H1 (cell line): ENCODE measurements around the gene RBM8A. TPM values are rescaled to one million over a fixed set of nuclear protein-coding genes. Genes with fewer than 3 reads are reported as not detected.

Experiments used
- CTCF ChIA-PET: fragments of 300-600 bp; sonication (Branson Sonifier 250); formaldehyde crosslinking; loops from one replicate; lab custom pipeline; 2021; ENCODE audit not compliant: partially characterized antibody; lab: Charles Lee
- POLR2A ChIA-PET: fragments of 300-600 bp; sonication (Branson Sonifier 250); formaldehyde crosslinking; loops from one replicate; lab custom pipeline; 2021; ENCODE audit warnings: inconsistent platforms; ENCODE audit not compliant: partially characterized antibody; lab: Charles Lee
- DNase-seq, 2 experiments: peaks; one replicate each; pipeline versions ENCODE4 v3.0.0 to v3.0.0-alpha.2; 2010 to 2022; ENCODE audit warnings: low spot score in 2 of 2, low read depth in 1 of 2, mixed read lengths in 1 of 2
- FAIRE-seq: peaks from 2 replicates; lab custom pipeline; 2011; peaks lifted over from hg19 to GRCh38; lab: Jason Lieb, UNC
- H2AFZ ChIP-seq: 2 replicates; pipeline ENCODE4 v1.8.1; 2012; ENCODE audit warnings: low read length, inconsistent platforms
- H2AK5ac ChIP-seq: 2 replicates; pipeline ENCODE4 v1.6.1; 2013; ENCODE audit warnings: low read depth, low read length
- H2BK120ac ChIP-seq: replicated peaks from 2 replicates; pipeline ENCODE3; 2013; ENCODE audit warnings: low read depth, low read length, inconsistent platforms
- H2BK12ac ChIP-seq: 2 replicates; pipeline ENCODE4 v1.6.1; 2013; ENCODE audit warnings: low read depth, low read length
- H2BK15ac ChIP-seq: 2 replicates; pipeline ENCODE4 v1.6.1; 2013; ENCODE audit warnings: low read length
- H2BK20ac ChIP-seq: 2 replicates; pipeline ENCODE4 v1.6.1; 2013; ENCODE audit warnings: low read length
- H2BK5ac ChIP-seq: 2 replicates; pipeline ENCODE4 v1.6.1; 2013; ENCODE audit warnings: low read depth, low read length
- H3K14ac ChIP-seq: 2 replicates; pipeline ENCODE4 v1.6.1; 2013; ENCODE audit warnings: inconsistent platforms; ENCODE audit not compliant: insufficient read length
- H3K18ac ChIP-seq: 2 replicates; pipeline ENCODE4 v1.6.1; 2013; ENCODE audit warnings: low read length; ENCODE audit errors: extremely low read depth
- H3K23ac ChIP-seq: 2 replicates; pipeline ENCODE4 v1.6.1; 2013; ENCODE audit warnings: inconsistent platforms; ENCODE audit not compliant: insufficient read length
- H3K23me2 ChIP-seq: 2 replicates; pipeline ENCODE4 v1.6.1; 2013; ENCODE audit warnings: low read depth, low read length
- H3K27ac ChIP-seq: 2 replicates; pipeline ENCODE4 v1.6.1; 2011; ENCODE audit warnings: low read depth, low read length, inconsistent platforms
- H3K27me3 ChIP-seq, 4 experiments: replicated peaks in 1 of 4; 1 replicate in 1 of 4; 2 replicates in 3 of 4; pipeline versions ENCODE4 v1.6.1 to v1.8.1; 2011 to 2013; ENCODE audit warnings: low read length in 3 of 4, mild to moderate bottlenecking in 3 of 4, inconsistent platforms in 2 of 4, mixed read lengths in 2 of 4, moderate library complexity in 1 of 4; ENCODE audit not compliant: control insufficient read depth in 3 of 4, insufficient read depth in 3 of 4; ENCODE audit errors: extremely low read depth in 1 of 4
- H3K36me3 ChIP-seq, 4 experiments: 2 replicates each; pipeline versions ENCODE4 v1.6.1 to v1.8.1; 2011 to 2013; ENCODE audit warnings: mild to moderate bottlenecking in 4 of 4, low read length in 3 of 4, moderate library complexity in 2 of 4, control low read depth in 1 of 4, inconsistent platforms in 1 of 4; ENCODE audit not compliant: insufficient read depth in 4 of 4, control insufficient read depth in 2 of 4
- H3K4ac ChIP-seq: replicated peaks from 2 replicates; pipeline ENCODE3; 2013; ENCODE audit warnings: low read length, low read depth, mixed read lengths, inconsistent platforms; ENCODE audit not compliant: insufficient read length
- H3K4me1 ChIP-seq, 4 experiments: replicated peaks in 1 of 4; 1 replicate in 1 of 4; 2 replicates in 3 of 4; pipeline versions ENCODE4 v1.6.1 to v1.8.1; 2011 to 2013; ENCODE audit warnings: low read length in 3 of 4, inconsistent platforms in 2 of 4, mixed read lengths in 1 of 4; ENCODE audit not compliant: insufficient read depth in 4 of 4, control insufficient read depth in 3 of 4
- H3K4me2 ChIP-seq, 2 experiments: 2 replicates each; pipeline versions ENCODE4 v1.6.1 to v1.8.1; 2011 to 2013; ENCODE audit warnings: low read depth in 2 of 2, low read length in 2 of 2, control low read depth in 1 of 2, inconsistent platforms in 1 of 2, mild to moderate bottlenecking in 1 of 2; ENCODE audit not compliant: insufficient read depth in 1 of 2
- H3K4me3 ChIP-seq, 4 experiments: fragments of 200-600, 300-600 bp in 1 of 4; sonication (generic), shearing (Covaris generic), sonication (Bioruptor Twin) in 1 of 4; 2 replicates each; pipeline versions ENCODE4 v1.5.1 to v1.8.1; 2011 to 2016; ENCODE audit warnings: low read length in 4 of 4, low read depth in 3 of 4, control low read depth in 2 of 4, inconsistent platforms in 2 of 4, mild to moderate bottlenecking in 2 of 4, mixed read lengths in 1 of 4, moderate library complexity in 1 of 4; ENCODE audit not compliant: insufficient read depth in 2 of 4; ENCODE audit errors: extremely low read depth in 1 of 4
- H3K56ac ChIP-seq: replicated peaks from 2 replicates; pipeline ENCODE3; 2013; ENCODE audit warnings: low read depth, mild to moderate bottlenecking, mixed read lengths, low read length, inconsistent platforms; ENCODE audit not compliant: insufficient read length
- H3K79me1 ChIP-seq: 2 replicates; pipeline ENCODE4 v1.6.1; 2013; ENCODE audit warnings: low read depth, low read length, control low read depth
- H3K79me2 ChIP-seq, 2 experiments: 2 replicates each; pipeline versions ENCODE4 v1.6.1 to v1.8.1; 2012 to 2013; ENCODE audit warnings: low read length in 2 of 2, mild to moderate bottlenecking in 2 of 2, inconsistent platforms in 1 of 2; ENCODE audit not compliant: insufficient read depth in 2 of 2, control insufficient read depth in 1 of 2
- H3K9ac ChIP-seq, 4 experiments: replicated peaks in 1 of 4; 1 replicate in 1 of 4; 2 replicates in 3 of 4; pipeline versions ENCODE4 v1.6.1 to v1.8.1; 2011 to 2013; ENCODE audit warnings: low read depth in 3 of 4, low read length in 3 of 4, control low read depth in 2 of 4, mild to moderate bottlenecking in 2 of 4, moderate library complexity in 2 of 4, inconsistent platforms in 1 of 4; ENCODE audit errors: extremely low read depth in 1 of 4
- H3K9me3 ChIP-seq, 2 experiments: 2 replicates each; pipeline versions ENCODE4 v1.6.1 to v1.8.1; 2012 to 2013; ENCODE audit warnings: mild to moderate bottlenecking in 2 of 2, moderate library complexity in 2 of 2, control low read depth in 1 of 2, inconsistent platforms in 1 of 2, low read depth in 1 of 2, low read length in 1 of 2, mixed read lengths in 1 of 2; ENCODE audit not compliant: insufficient read depth in 2 of 2
- H4K20me1 ChIP-seq, 2 experiments: replicated peaks in 1 of 2; 2 replicates each; pipeline versions ENCODE3 to v1.8.1; 2011 to 2013; ENCODE audit warnings: inconsistent platforms in 2 of 2, low read length in 2 of 2, mild to moderate bottlenecking in 1 of 2; ENCODE audit not compliant: insufficient read depth in 2 of 2, control insufficient read depth in 1 of 2
- H4K5ac ChIP-seq: 2 replicates; pipeline ENCODE4 v1.6.1; 2013; ENCODE audit warnings: low read length, low read depth, mixed read lengths, inconsistent platforms; ENCODE audit not compliant: insufficient read length
- H4K8ac ChIP-seq: 2 replicates; pipeline ENCODE4 v1.8.0; 2013; ENCODE audit warnings: mild to moderate bottlenecking, moderate library complexity, low read length, inconsistent platforms; ENCODE audit not compliant: insufficient read depth; ENCODE audit errors: extremely low read depth
- H4K91ac ChIP-seq: replicated peaks from 2 replicates; pipeline ENCODE3; 2013; ENCODE audit warnings: low read length, mixed read lengths, inconsistent platforms; ENCODE audit not compliant: insufficient read length
- ATF3 ChIP-seq: IDR thresholded peaks from 2 replicates; pipeline ENCODE4 v1.6.1; 2011; ENCODE audit warnings: low read depth, mild to moderate bottlenecking, low read length; ENCODE audit not compliant: insufficient read depth
- BACH1 ChIP-seq: IDR thresholded peaks from 2 replicates; pipeline ENCODE4 v1.6.1; 2012; ENCODE audit warnings: low read length, improper control_type of control experiment
- CHD2 ChIP-seq: IDR thresholded peaks from 2 replicates; pipeline ENCODE4 v1.6.1; 2012; ENCODE audit warnings: low read length, improper control_type of control experiment
- JUN ChIP-seq: IDR thresholded peaks from 2 replicates; pipeline ENCODE4 v1.6.1; 2011; ENCODE audit warnings: low read depth, mild to moderate bottlenecking, improper control_type of control experiment, low read length
- MAFK ChIP-seq: IDR thresholded peaks from 2 replicates; pipeline ENCODE4 v1.6.1; 2012; ENCODE audit warnings: low read depth, mild to moderate bottlenecking, improper control_type of control experiment, low read length
- USF2 ChIP-seq: IDR thresholded peaks from 2 replicates; pipeline ENCODE4 v1.6.1; 2011; ENCODE audit warnings: low read length, improper control_type of control experiment
- ZNF274 ChIP-seq: IDR thresholded peaks from 2 replicates; pipeline ENCODE4 v1.7.0; 2012; ENCODE audit warnings: low read length, borderline replicate concordance; ENCODE audit errors: extremely low read depth
- WGBS, 2 experiments: shearing (Covaris generic) in 1 of 2; methylation state at CpG; one replicate each; pipeline versions ENCODE4 v1.1.6 to v1.1.7; 2013 to 2015; ENCODE audit warnings: low lambda C conversion rate in 2 of 2, mixed read lengths in 2 of 2, inconsistent platforms in 1 of 2, low coverage in 1 of 2, missing lambda C conversion rate in 1 of 2; ENCODE audit not compliant: insufficient replicate concordance in 2 of 2, insufficient coverage in 1 of 2, insufficient read length in 1 of 2; ENCODE audit errors: extremely low coverage in 1 of 2, missing lambda C conversion rate in 1 of 2; 5-methylcytosine and 5-hydroxymethylcytosine counted together
- polyA plus RNA-seq, 7 experiments: library from polyadenylated mRNA; depleted of rRNA in 3 of 7; stranded (reverse) in 5 of 7; unstranded in 2 of 7; fragments of >200 nt in 5 of 7; fragments of 200-250 nt in 2 of 7; gene quantifications; 1 replicate in 5 of 7; 2 replicates in 1 of 7; 4 replicates in 1 of 7; pipeline versions ENCODE4 v1.2.1 to v1.2.3, GENCODE V29; 2011 to 2013; ENCODE audit warnings: missing spikeins in 2 of 7, mixed read lengths in 2 of 7
- total RNA-seq: library from RNA; stranded (reverse); fragmentation: NEBNext Ultra II Directional; extraction: Animal tissue kit (Norgen Biotek cat#: 25700); gene quantifications from 2 replicates; pipeline ENCODE4 v1.2.1, GENCODE V29; 2021

RBM8A gene
- total and polyA plus RNA-seq, 2 of the 8 experiments (the other 6 are each of a cell fraction or from before 2014, with no cell fraction given), result 125 to 216 TPM

GRCh38 chr1:145898756-145899155 lies 28.5 kb downstream of the RBM8A start:
- WGBS, 2 experiments, result 92% methylated on average over 5 of the region's 5 CpGs; no CpG with 5 or more reads in 1 of the 2 experiments
- DNase-seq, result no peak
- Histone ChIP-seq H2AK5ac (no peak overlapping the region), H4K5ac (no peak overlapping the region), H3K9ac (no peak overlapping the region), H3K14ac (no peak overlapping the region), H3K27me3 (no peaks in the 10 kb centered on the region; a peak in 1 of 7 replicates), H2AFZ (no peak overlapping the region), H3K4me3 (no peak overlapping the region), H3K9me3 (no peaks in the 10 kb centered on the region), H2BK5ac (no peak overlapping the region), H3K4ac (no peak overlapping the region), H3K79me1 (no peaks in the 10 kb centered on the region), H4K8ac (no peak overlapping the region), H2BK12ac (peak overlapping the region; percentile 71; the same call in 1 of the 2 replicates), H2BK20ac (no peak overlapping the region), H3K27ac (no peak overlapping the region), H3K4me2 (no peak overlapping the region), H3K23ac (no peak overlapping the region), H3K36me3 (no peaks in the 10 kb centered on the region), H3K18ac (no peak overlapping the region), H4K91ac (no peak overlapping the region), H2BK120ac (no peak overlapping the region), H3K56ac (no peak overlapping the region), H3K79me2 (no peaks in the 10 kb centered on the region), H3K4me1 (no peaks in the 10 kb centered on the region), H4K20me1 (no peaks in the 10 kb centered on the region), H3K23me2 (no peaks in the 10 kb centered on the region; the same call in 1 of the 2 replicates), H2BK15ac (no peak overlapping the region)
- ChIA-PET POLR2A (interaction anchor here (1.3 kb wide), 1 partner anchor 29 kb away, joined by 4 read pairs; the partner anchor contains the start of gene RBM8A), CTCF (interaction anchor here (0.7 to 9.5 kb wide), 6 partner anchors 7 to 75 kb away, joined by 3 to 74 read pairs (median 3); partner anchors contain the start of genes ITGA10 and NUDT17)
- TF ChIP-seq JUN (no peak), USF2 (no peak), ATF3 (no peak), BACH1 (no peak), CHD2 (no peak), ZNF274 (no peak), MAFK (peak; percentile 95)
- FAIRE-seq, result no peak
